ENCODE results near the gene HAP1.

The HAP1 gene

DNA sequence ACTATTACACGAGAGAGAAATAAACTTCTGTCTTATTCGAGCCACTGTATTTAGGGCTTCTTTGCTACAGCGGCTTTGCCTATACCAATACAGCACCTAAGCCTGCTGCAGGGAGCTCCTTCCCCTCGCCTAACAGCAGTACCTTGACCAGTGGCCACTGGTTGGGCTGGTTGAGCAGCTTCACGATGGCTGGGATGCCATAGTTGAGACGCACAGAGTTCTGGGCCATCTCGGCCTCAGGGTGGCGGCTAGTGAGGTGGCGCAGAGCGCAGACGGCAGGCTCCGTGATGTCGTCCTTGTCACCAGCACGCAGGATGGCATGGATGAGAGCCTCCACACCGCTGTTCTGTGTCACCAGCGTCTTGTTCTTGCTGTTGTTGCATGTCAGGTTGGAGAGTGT lies 28.4 kb upstream of the HAP1 start:
- DNase-seq, result no peak

DNA sequence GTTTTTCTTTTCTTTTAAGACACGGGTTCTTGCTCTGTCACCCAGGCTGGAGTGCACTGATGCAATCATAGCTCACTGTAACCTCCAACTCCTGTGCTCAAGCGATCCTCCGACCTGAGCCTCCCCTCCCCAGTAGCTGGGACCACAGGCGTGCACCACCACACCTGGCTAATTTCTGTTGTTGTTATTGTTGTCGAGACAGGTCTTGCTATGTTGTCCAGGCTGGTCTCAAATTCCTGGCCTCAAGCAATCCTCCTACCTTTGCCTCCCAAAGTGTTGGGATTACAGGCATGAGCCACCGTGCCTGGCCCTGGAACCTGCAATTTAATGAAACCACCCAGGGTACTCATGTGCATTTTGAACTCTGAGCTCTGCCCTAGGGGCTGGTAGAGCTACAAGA lies 27.9 kb upstream of the HAP1 start:
- no peak for DNase-seq

DNA sequence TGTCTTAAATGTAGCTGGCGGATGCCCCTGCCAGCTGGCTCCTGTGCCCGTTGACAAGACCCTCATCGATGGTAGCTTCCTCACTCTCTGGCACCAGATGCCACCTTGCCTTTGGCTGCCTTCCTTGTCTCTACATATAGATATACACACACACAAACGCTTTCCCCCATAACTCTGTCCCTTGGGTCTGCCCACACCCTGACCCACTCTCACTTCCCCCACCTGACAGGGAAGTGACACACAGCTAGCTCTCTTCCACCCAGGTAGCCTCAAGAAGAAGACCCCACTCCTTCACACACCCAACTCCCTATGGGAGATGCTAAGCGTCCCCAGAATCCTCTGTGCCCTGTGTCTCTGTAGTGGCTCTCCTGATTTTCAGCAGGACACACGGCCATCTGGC lies 26.4 kb upstream of the HAP1 start:
- no peak for DNase-seq

DNA sequence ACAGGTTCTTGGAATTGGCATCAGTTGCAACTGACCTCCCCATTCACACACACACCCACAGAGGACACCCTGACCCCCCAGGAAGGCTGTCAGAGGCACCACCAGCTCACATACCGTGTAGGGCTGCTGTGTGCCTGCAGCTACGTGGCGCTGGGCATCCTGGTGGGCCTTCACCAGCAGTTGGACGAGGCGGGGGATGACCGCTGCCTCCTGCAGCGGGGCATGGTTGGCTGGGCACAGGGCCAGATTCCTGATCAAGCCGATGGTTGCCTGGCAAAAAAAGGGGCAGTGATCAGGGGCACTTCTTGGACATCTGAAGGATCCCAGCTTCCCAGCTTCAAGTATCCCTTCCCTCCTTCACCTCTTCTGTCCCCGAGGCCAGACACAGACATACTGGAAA lies 24.2 kb upstream of the HAP1 start:
- no peak for DNase-seq

DNA sequence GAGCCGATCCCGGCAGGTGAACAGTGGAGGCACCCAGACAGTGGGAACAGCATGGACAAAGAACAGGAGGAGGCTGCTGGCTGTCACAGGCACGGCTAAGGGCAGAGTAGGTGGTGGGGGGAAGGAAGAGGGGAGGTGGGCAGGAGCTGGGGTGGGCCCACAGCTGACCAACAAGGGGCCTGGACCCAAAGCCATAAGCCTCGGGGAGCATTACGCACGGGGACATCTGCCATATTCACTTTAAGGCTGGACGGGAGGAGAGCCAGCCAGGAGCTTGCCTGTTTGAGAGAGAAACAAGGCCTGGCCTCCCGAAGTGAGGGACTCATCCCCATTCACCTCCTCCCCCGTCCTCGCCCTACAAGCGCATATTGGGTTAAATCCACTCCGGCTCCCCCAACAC lies 19.6 kb upstream of the HAP1 start:
- DNase-seq, result no peak

DNA sequence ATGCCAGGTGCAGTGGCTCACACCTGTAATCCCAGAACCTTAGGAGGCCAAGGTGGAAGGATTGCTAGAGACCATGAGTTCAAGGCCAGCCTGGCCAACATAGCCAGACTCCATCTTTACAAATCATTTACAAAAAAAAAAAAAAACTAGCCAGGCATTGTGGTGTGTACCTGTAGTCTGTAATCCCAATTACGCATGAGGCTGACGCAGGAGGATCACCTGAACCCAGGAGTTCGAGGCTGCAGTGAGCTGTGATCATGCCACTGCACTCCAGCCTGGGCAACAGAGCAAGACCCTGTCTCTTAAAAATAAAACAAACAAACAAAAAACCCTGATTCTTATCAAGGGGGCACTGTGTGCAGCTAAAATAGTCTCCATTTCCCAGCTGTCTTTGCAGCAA lies 16.8 kb upstream of the HAP1 start:
- DNase-seq, result no peak

DNA sequence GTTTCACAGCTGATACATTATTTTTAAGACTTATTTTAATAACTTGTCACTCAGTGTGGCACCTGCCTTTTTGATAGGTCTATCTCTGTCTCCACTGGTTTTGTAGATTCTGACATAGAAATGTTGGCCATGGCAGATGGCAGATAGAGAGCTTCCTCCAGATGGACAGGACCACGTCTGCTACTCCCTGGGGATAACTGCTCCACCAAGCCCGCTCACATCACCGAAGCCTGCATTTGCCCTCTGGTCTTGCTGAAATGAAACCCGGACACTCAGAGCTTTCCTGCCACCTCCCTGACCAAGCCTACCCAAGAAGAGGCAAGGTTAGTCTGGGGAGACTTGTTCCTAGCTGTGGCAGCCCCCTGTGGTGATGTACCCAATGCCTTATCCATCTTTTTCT lies 16.4 kb upstream of the HAP1 start:
- no peak for DNase-seq

DNA sequence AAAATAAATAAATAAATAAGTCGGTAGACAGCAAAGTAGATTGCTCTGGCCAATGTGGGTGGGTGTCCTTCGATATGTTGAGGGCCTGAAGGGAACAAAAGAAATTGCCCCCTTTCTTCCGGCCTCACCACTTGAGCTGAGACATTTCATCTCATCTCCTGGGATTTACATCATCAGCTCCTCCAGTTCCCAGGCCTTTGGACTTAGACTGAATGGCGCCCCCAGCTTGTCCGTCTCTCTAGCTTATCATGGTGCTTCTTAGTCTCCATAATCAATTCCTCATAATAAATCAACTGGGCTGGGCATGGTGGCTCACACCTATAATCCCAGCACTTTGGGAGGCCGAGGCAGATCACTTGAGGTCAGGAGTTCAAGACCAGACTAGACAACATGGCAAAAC lies 13.8 kb upstream of the HAP1 start:
- no peak for DNase-seq

DNA sequence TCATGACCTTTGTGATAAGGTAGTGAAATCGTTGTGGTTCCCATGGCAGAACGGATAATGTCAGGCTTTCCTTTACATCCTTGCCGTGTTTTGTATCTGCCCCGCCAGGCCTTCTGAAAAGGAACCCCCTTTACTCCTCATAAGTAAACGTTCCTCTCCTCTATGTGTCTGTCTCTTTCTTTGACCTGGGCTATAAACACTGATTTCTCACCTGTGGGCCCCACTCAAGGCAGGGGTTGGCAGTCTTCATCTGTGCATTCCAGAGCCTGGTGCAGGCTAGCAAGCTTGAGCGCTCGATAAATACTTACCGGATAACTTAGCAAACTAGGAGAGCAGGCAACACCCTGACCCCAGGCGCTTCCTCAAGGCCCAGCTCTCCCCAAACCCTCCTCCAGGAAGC lies 7.3 kb upstream of the HAP1 start:
- no peak for DNase-seq

DNA sequence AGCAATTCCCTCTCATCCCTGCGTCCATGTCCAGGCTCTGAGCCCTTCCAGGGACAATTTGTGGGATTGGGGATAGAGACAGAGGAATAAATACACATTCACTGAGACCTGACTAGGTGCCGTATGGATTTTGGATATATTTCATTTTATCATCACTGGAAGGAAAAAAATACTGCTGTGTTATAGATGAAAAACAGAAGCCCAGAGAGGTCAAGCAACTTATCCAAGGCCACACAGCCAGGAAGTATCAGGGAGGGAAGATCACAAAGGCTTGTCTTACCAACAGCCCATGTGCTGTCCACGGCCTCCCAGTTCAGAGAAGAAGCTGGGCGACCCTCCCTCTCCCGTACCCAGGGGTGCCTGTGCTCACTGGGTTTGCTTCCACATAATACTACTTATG lies 6.1 kb upstream of the HAP1 start:
- DNase-seq, result no peak

DNA sequence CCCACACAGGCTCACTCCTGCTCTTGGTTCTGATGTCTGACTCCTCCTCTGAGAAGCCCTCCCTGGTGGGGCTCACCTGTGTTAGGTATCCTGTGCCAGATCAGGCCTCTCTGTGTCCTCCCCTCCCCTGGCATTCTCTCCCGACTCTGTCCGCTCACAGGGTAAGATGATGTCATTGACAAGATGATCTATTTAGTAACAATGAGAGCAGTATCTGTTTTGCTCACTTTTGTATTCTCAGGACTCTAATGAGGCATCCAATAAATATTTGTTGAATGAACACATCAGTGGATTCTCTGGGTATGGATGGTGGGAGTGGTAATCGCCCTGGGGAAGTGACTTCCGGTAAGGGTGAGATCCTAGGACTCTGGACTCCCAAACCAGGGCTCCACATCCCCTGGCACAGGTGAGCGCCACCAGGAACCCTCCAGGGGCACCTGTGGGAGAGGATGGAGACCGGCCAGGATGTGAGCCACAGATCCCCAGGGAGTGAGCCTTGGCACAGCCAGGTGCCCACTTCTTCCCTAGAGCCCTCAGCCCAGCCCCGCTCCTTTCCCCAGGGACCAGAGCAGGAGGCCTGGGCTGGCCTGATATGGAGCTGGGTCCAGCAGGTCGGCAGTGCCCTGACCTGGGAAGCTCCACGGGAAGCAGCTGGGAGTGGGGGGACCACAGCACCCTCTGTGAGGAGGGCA lies 5.4 kb upstream of the HAP1 start:
- no peak for DNase-seq

DNA sequence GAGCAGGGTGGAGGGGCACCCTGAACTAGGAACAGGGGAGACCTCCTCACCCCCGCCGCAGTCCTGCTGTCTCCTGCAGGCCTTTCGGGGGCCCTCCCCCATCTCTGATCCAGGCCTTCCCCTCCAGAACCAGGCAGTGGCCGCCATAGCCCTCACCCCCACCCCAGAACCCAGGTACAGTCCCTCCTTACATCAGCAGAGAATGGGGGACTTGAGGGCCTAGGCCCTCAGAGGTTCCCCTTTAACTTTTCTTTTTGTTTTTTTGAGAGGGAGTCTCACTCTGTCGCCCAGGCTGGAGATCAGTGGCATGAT lies 4.3 kb upstream of the HAP1 start:
- DNase-seq, result no peak

DNA sequence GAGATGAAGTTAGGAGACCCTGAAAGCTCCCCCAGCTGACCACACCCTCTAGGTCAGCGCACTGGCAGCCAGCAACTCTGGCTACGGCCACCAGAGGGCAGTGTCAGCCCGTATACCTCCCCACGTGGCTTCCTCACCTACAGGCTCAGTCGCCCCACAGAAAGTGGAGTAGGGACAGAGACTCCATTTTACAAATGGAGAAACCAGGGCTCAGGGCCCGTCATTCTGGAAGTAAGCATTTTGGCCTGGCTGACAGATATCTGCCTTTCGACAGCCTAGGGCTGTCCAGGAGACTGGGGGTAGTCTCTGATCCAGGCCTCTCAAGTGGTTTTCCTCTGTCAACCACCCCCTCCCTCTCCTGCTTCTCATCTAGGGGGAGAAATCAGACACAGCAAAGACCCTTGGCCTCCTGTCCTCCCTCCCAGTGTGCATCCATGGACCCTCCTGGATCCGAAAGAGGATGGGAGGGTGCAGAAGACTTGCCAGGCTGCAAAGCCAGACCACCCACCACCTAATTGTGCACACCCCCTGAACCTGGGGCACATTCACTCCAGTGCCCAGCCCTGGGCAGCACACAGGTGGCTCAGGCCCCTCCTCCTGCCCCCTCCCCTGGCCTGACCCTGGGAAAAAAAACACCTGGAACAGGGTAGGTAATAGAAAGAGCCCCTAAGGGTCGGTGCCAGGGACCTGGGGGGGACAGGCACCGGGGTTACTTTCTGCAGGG lies 3.8 kb upstream of the HAP1 start:
- DNase-seq, result peak; percentile 80 to 89 (median 86)

DNA sequence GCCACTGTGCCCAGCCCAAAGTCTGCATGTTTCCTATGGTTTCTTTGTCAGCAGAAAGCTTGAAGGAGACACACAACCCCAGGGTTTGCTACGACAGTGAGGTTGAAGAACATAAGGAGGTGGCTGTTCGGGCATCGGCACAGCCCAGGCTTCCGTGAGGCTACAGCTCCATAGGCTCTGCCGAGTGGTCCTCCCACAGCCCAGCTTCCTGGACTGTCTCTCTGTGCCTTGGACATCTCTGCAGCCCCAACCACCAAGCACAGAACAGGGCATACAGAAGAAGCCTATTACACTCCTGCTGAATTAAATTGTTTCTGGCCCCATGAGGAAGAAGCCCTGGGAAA lies 3.2 kb upstream of the HAP1 start:
- no peak for DNase-seq

DNA sequence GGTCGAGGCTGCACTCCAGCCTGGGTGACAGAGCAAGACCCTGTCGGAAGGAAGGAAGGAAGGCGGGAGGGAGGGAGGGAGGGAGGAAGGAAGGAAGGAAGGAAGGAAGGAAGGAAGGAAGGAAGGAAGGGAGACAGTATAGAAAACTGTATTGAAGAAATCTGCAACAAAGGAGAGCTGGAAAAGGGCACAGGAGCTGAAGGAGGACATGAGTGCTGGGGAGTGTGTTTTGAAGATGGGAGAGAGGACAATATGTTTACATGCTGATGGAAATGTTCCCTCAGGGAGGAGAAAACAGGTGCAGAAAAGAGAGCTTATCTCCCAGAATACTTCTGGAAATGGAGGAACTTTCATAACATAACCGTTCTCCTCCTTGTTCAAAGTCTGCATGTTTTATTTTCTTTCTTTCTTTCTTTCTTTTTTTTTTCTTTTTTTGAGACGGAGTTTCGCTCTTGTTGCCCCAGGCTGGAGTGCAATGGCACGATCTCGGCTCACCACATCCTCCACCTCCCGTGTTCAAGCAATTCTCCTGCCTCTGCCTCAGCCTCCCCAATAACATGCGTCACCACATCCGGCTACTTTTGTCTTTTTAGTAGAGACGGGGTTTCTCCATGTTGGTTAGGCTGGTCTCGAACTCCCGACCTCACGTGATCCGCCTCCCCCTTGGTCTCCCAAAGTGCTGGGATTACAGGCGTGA lies 2.7 kb upstream of the HAP1 start:
- DNase-seq, result no peak

DNA sequence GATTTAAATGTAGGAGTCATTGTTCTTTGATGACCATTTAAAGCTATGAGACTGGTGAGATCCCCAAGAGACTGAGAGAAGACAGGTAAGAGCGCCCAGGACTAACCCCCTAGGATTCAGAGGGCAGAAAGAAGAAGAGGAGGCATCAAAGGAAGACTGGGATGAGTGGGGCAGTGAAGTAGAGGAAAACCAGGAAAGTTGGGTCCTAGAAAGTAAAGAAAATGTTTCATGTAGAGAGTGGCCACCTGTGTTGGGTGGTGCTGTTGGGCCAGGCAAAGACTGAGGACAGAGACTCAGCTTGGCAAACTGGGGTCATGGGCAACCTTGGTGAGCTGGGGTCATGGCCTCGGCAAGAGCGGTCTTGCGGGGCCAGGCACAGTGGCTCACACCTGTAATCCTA lies 1.3 kb upstream of the HAP1 start:
- no peak for DNase-seq

DNA sequence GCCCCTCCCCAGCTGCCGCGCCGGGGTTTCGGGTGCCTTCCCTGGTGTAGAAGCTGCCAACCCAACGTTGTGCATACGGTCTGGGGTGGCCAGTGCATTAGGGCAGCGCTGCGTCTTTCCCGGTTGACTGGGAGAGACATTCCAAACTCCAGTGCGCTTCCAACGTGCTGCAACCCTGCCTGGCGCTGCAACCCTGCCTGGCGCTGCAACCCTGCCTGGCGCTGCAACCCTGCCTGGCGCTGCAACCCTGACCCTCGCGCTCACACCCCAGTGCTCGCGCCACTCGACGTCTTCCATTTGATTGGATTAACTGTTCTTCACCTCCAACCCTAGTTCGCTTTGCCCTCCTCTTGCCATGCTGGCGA lies 488 bp upstream of the HAP1 start:
- no peak for DNase-seq

DNA sequence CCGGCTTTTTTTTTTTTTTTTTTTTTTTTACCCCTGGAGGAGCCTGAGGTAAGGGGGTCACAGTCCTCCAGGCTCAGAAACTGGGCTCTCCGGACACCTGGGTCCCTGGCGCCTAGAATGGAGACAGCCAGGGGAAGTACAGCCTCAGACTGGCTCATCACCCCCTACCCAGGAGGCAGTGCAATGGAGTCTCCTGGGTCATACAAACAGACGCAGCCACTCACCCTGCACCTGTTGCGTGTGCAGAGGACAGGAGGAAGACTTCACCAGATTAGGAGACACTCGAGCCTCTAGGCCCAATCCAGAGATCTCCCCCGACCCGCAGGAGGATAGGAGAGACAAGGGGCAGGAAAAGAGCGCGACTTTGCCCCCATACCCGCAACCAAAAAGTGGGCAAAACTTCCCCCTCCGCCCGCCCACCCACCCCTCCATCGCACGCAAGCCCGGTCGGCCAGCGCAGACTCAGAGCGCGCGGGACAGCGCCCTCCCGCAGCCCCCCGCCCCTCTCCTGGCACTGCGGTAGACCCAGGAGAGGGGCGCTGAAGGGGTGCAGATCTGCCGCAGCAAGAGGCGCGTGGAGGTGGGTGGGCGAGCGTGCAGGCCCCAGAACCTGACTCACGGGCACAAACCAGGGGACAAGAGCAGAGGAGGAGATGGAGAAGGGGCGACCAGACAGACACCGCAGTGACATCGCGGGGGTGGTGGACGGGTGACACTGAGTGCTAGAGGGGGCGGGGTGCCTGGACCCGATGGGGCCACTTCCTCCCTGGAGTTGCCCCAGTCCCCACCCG lies 900 bp downstream of the HAP1 start:
- DNase-seq, result peak in 1 of 4 experiments; percentile 24

DNA sequence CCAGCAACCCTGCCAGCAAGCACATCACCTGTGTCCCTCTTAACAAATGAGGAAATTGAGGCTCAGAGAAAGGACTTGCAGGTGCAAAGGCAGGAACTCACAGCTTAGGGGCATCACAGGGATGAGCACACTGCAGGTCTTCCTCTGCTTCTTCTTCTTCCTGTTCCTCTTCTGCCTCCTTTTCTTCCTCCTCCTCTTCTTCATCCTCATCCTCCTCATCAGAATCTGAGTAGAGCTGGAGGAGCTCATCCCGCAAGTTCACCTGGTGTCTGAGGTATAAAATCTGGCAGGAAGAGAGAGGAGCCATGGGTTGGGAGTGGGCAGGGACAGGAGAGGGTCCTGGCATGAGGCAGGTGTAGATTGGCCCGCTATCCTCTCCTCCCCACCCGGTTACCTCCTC lies 2.6 kb downstream of the HAP1 start:
- no peak for DNase-seq

DNA sequence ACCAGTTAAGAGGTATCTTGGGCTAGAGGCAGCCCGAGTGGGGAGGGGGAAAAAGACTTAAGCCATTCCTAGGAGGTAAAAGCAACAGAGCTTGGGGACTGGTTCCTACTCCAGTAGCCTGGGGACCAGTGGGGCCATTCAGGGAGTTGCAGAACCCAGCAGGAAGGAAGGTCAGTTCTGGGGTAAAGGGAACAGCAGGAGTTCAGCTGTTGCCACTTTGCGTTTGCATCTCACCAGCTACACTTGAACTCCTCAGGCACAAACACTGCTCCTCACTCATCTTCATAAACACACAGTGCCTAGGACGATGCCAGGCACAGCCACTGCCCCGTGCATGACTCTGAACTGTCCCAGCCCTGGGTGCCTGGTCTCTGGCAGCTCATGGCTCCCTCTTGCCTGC lies 4.0 kb downstream of the HAP1 start:
- peak in 2 of 4 experiments; percentile 16 to 17 for DNase-seq

DNA sequence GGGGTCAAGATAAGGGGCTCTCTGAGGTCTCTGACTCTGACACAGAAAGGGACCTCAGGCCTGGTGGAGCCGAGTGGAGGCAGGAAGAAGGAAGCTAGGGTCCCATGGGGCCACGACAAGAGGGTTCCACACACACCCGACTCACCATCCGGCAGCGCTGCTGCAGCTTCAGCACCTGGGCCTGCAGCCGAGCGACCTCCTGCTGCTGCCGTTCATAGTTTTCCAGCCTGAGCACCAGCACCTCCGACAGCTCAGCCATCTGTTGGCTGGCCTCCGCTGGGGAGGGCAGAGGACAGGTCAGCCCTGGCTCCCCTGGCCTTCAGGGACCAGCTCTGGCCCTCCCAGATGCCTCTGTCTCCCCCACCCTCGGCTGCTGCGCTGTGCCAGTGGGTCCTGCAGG lies 6.4 kb downstream of the HAP1 start:
- DNase-seq, result no peak

DNA sequence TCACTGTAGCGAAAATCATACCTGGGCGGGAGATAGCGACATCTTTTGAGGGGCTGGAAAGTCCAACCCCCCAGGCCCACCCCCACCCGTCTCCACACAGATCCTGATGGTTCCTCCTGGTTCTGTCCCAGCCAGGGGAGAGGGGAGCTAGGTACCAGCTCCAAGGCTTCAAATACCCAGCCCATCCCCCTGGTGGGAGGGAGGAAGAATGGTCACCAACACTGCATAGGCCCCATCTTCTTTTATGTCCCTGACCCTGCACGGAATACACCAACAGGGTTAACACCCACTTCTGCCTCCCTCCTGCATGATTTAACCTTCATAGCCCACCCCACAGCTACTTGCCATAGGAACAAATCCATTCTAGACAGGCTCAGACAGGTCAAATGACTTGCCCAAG lies 9.3 kb downstream of the HAP1 start:
- no peak for DNase-seq

DNA sequence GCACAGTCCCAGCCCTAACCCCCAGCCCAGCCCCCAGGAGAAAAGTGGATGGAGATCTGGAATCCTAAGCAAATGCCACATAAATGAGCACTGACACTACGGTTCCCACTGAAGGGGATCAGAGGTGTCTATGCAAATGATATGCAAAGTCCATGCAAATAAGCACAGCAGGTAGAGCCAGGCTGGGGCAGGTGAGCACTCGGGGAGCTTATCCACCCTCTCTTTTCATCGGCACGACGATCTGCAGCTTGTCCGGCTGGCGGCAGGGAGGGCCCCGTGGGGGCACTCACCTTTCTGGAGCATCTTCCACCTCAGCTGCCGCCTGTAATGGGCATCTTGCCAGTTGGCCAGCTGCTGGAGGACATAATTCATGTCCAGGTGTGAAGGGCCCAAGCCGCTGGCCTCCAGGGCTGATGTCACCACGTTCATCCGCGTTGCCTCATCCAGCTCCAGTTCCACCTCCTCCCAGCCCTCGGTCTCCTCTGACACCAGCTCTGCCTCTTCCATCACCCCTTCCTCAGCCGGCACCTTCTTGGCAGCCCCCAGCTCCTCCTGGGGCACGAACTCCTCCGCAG lies 9.9 kb downstream of the HAP1 start:
- DNase-seq, result no peak
